GM18870 (cell line): ENCODE measurements around the gene ASTN2.

Experiments used
- ATAC-seq: cut with Tn5 transposase; IDR thresholded peaks from one replicate; pipeline ENCODE4 v1.9.1; 2021; ENCODE audit warnings: moderate library complexity; ENCODE audit not compliant: unreplicated experiment

ASTN2 gene

DNA sequence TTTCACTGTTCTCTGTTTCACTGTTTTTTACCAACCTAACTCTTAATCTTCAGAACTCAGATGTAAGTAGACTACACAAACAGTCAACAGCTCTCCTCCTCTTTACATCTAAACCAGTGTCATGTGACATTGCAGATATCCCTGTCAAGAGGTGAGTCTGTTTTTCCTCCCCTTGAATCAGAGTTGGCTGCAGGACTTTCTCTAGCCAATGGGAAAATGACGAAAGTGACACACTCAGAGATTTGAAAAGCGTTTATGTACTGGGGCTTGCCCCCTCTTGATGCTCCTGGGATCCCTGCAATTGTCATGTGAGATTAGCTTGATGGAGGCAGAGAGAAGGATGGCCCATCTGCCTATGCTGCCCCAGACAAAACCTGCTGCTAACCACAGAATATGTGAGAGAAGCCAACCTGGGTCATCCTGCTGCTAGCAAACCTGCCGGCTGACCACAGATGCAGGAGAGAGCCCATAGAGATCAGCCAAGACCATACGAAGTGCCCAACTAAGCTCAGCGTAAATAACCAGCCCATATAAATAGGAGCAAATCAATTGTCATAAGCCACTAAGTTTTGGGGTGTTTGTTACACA is 111.1 kb downstream of the ASTN2 start:
- ATAC-seq, result no peak

DNA sequence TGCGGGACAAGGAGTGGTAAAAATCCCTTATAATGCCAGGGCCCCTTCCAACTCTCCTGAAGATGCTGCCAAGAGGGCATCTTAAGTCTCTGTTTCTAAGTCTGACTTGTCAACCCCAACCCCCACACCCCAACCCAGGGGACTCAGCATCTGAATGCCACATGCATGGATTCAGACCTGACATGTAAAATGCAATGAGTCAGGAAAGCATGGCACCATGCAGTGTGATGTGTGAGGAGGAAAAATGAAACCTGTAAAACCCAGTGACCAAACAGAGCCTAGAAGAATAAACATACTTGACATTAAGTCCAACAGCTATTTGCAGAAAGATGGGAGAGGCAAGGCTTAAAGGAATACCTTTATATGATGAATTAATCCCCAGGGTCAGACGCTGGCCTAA is 112.4 kb downstream of the ASTN2 start:
- ATAC-seq, result no peak

DNA sequence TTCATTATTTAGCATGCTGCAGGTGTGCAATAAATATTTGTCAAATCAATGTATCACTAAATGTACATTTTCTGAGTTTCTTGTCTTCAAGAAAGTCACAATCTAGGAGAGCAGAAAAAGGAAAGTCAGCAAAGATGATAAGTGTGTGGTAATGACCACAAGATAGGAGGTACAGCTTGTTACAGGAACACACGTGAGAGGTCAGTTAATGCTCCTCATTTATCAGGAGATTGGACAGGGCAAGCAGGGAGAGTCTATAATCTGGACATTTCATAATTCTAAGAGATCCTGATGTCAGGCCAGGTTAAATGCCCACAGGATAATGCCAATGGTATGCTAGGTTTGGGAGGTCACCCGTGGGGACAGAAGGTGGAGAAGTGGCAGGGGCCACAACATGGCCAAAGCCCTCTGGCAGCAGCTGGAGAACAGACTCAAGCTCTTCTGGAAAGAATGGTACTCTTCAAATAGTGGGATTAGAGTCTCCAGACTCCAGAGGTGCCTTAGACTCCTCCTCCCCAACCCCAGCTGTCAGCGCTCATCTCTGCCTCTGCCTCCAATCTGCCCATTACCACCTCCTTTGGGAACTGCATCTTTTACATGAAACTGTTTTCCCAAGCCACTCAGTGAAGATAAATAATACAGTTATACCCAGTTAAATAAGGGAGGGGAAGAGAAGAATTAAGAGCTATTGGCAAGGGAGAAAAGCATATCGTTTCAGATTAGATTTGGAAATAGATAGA is 114.3 kb downstream of the ASTN2 start:
- ATAC-seq, result no peak

DNA sequence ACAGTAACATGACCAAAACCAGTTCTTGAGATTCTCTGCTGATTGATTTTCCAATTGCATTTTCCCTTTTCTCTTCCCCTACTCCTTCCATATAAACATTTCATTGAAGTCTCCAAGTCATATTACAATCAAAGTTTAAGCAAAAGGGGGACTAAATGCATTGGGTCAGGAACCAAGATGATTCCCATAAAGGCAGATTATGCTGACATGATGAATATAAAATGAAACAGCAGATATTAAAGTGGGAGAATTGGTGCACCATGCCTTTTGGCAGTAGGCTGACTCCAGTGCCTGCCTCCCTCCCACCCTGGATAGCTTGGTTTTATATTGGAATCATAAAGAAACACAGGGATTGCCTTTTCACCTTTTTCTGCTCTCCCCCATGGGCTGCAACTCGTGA is 118.4 kb downstream of the ASTN2 start:
- no peak for ATAC-seq

DNA sequence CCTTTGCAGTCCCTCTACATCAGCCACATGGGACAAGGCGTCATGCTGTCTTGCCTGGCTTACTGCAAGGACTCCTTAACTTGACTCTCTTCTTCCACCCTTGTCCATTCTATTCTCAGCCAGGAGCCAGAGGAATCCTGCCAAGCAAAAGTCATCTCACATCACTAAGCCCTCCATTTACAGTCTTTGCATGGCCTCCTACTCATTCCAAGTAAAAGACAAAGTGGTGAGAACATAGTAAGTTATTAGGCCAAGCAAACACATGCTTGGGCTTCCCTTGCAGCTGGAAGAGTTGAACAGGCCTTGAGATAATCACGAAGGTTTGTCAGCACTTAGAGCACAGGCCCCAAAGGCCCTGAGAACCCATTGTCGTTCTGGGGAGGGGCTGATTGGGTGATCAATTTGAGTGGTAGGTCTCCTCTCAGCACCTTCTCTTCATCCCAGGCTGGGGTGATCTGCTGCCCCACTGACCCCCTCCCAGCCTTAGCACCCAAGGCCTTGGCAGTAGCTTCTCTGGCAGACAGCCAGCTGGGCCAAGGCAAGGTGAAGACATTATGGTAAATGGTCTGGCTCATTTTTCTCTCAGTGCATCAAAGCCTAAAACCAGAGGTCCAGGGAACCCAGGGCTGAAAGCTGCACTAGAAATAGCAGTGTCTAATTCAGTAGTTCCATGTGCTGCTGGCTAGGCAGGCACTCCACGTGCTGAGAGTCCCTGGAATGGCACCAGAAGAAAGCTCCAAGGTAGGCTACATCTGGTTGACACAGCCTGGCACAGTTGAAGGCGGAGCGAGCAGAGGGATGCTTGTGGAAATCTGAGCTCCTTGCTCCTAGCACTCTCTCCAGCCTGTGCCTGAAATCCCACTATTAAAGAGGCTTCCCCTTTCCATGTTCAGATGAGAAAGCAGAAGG is 121.4 kb downstream of the ASTN2 start:
- no peak for ATAC-seq

GRCh38 chr9:117290856-117291622 is 123.8 kb downstream of the ASTN2 start:
- no peak for ATAC-seq

GRCh38 chr9:117290306-117290840 is 124.5 kb downstream of the ASTN2 start:
- ATAC-seq, result no peak

DNA sequence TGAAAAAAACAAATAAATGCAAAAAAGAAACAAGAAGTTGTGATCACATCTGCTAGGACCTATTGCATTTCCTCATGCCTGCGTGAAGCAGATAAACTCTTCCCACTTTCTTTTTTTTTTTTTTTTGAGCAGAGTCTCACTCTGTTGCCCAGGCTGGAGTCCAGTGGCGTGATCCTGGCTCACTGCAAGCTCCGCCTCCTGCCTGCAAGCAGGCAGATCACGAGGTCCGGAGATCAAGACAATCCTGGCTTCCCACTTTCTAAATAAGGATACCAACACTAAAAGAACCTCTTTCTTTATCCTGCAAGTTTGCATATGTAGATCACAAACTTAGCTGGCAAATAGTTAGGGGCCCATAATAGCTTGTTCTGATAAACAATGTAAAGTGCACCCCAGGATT is 128.6 kb downstream of the ASTN2 start:
- no peak for ATAC-seq

DNA sequence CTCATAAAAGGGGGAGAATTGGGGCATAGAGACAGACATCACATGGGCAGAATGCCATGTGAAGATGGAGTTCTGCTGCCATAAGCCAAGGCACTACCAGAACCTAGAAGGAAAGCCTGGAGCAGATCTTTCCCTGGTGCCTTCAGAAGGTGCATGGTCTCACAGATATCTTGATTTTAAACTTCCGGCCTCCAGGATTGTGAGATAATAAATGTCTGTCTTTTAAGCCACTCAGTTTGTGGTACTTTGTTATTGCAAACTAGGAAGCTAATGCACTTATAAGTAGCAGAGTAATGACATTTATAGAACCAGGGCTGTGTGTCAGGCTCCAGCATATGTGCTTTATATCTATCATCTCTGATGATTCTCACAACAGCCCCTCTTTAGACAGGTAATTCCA is 130.4 kb downstream of the ASTN2 start:
- ATAC-seq, result no peak

GRCh38 chr9:117282541-117282940 is 132.3 kb downstream of the ASTN2 start:
- no peak for ATAC-seq

GRCh38 chr9:117278471-117279035 is 136.3 kb downstream of the ASTN2 start:
- ATAC-seq, result no peak

GRCh38 chr9:117278020-117278419 is 136.8 kb downstream of the ASTN2 start:
- ATAC-seq, result no peak

GRCh38 chr9:117276444-117276843 is 138.4 kb downstream of the ASTN2 start:
- ATAC-seq, result no peak

- ATAC-seq, result no peak
Measured at GRCh38 chr9:117273612-117274011, 141.2 kb downstream of the ASTN2 start.

DNA sequence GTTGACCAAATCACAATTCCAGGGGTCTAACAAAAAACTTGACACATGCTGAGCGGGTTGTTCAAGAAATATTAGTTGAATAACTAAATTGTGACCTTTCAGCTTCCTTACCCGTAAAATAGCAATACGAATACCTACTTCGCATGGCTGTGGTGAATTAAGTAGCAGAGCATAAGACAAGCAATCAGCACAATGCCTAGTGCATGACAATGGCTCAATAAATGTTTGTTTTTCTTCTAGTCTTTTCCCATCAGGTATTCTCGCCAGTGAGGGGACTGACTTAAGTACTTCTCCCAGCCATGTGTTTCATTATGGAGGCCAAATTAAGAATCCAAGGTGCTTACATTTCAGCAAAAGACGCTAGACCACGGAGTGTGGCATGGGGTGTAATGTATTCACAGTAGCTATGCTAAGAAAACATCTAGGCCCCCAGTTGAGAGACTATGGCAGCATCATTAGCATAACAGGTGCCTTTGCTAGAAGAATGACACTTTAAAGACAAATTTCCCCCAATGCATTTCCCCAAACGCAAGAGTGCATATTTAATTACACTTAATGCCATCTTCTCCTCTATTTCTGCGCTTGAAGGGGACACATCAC is 145.9 kb downstream of the ASTN2 start:
- ATAC-seq, result no peak

GRCh38 chr9:117266855-117267497 is 147.9 kb downstream of the ASTN2 start:
- ATAC-seq, result no peak

DNA sequence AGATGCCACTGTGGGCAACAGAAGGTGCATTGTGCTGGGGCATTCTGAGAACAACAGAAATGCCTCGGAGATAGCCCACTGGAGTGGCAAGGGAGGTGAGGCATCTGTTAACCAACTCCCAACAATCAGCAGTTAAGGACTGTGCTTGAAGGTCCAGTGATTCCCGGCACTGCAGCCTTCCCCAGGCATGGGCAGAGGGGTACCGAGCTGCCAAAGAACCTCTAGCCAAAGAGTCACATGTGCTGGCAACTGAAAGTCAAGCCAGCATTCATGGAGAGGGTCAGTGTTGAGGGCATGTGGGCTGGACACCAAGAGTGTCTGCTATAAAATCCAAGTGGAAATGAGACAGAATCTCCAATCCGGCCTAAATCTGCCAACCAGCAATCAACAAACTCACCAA is 149.6 kb downstream of the ASTN2 start:
- no peak for ATAC-seq

GRCh38 chr9:117258184-117258866 is 156.5 kb downstream of the ASTN2 start:
- ATAC-seq, result no peak

GRCh38 chr9:117253261-117253660 is 161.6 kb downstream of the ASTN2 start:
- no peak for ATAC-seq
